Mucosa of gallbladder (tissue), 1 donor: ENCODE measurements around the gene KIAA1191. TPM values are rescaled to one million over a fixed set of nuclear protein-coding genes. Genes with fewer than 3 reads are reported as not detected.
"Not testable (repeated sequence)": the region's sequence is repeated elsewhere in the genome, so short reads cannot be mapped to it uniquely, and the experiment has no call there.

Experiments
- DNase-seq: peaks from one replicate; pipeline ENCODE4 v3.0.0-alpha.2; 2020; ENCODE audit warnings: low spot score
- total RNA-seq: library from RNA; stranded (reverse); gene quantifications from one replicate; pipeline ENCODE4 v1.2.1, GENCODE V29; 2021
- donor health status: DM: no; HTN: no; CAD: no.

KIAA1191 gene
- total RNA-seq, 1 donor from 2014 or later = 113 TPM

DNA sequence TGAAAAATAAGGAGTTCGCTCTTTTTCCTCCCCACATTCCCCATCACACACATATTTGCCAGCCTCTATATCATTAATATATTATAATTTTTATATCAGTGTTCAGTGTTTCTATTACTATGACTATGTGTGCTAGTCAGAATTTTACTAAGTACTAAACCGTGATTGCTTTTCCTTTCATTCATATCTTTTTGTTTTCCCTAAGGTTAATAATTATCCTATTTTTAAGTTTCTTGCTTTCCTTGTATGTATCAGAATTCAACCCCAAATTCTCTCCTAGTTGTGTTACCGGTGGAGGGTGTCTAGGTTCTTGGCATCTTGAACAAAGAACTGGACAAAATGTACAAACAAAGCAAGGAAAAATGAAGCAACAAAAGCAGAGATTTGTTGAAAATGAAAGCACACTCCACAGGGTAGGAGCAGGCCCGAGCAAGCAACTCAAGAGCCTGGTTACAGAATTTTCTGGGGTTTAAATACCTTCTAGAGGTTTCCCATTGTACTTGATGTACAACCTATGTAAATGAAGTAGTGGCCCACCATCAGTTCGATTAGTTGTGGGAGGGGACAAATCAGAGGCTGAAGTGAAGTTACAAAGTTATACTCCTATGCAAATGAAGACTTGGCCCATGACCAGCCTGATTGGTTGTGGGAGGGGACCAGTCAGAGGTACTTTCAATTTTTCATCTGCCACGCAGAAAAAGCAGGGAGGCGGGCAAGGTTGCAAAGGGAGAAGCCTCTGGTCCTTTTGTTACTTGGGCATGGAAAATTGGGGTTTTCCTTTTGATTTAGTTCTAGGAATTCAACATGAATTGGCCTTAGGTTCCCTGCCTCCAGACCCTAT lies 43.8 kb downstream of the KIAA1191 start:
- no peak for DNase-seq

DNA sequence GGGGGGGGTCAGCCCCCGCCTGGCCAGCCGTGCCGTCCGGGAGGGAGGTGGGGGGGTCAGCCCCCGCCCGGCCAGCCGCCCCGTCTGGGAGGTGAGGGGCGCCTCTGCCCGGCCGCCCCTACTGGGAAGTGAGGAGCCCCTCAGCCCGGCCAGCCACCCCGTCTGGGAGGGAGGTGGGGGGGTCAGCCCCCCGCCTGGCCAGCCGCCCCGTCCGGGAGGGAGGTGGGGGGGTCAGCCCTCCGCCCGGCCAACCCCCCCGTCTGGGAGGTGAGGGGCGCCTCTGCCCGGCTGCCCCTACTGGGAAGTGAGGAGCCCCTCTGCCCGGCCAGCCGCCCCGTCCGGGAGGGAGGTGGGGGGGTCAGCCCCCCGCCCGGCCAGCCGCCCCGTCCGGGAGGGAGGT lies 56.2 kb downstream of the KIAA1191 start:
- DNase-seq = not testable (repeated sequence)

Other genes starting within 250 kb of the KIAA1191 start
- 23.3 TPM for gene SIMC1, start 123.3 kb downstream of the KIAA1191 start, total RNA-seq
- 6.6 TPM for gene ARL10, start 3.7 kb upstream of the KIAA1191 start, total RNA-seq
- 10.1 TPM for gene NOP16, start 26.8 kb upstream of the KIAA1191 start, total RNA-seq
- 125 TPM for gene HIGD2A, start 27.0 kb upstream of the KIAA1191 start, total RNA-seq
- gene CLTB, start 54.8 kb upstream of the KIAA1191 start, total RNA-seq = 119 TPM
- 30.2 TPM for gene FAF2, start 86.6 kb upstream of the KIAA1191 start, total RNA-seq
- gene RNF44, start 175.6 kb upstream of the KIAA1191 start, total RNA-seq = 74.9 TPM
- gene CDHR2, start 187.6 kb upstream of the KIAA1191 start, total RNA-seq = 65.7 TPM
- 1.1 TPM for gene GPRIN1, start 248.4 kb upstream of the KIAA1191 start, total RNA-seq